CD4-positive, alpha-beta T cell treated with Interferon gamma for 1 hour (primary cell): ENCODE data around the gene GBP4.
"Not testable (repeated sequence)": the region's sequence is repeated elsewhere in the genome, so short reads cannot be mapped to it uniquely, and the experiment has no call there.

ENCODE experiments used
- DNase-seq: peaks from one replicate; pipeline ENCODE4 v3.0.0-alpha.2; 2020

The GBP4 gene

GRCh38 chr1:89198491-89199072 is at the start of gene GBP4:
GBP4 (minus strand) TSS chr1:89198942; CDS start chr1:89198834, 108 bp downstream.
- DNase-seq = peak; percentile 58

GRCh38 chr1:89243046-89243445 is 44.3 kb upstream of the GBP4 start:
- no peak for DNase-seq

- DNase-seq = no peak
These were observed 22.6 kb upstream of the GBP4 start for GRCh38 chr1:89221341-89221740.

DNA sequence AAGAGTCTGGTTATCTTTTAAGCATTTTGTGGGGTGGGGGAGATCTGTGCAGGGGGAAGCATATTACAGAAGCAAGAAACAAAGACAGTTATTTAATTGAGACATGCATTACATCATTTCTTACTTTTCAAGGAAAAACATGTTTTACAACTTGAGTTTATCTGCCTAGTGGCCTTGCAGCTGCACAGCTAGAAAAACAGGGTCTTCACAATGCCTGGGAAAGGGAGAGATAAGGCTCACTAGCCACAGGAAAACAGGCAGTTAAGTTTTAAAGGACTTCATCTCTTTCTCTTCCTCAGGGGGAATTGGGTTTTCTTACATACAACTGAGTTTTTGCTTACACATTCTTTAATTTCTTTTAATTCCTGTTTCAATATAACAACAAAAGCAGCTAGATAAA is 21.1 kb upstream of the GBP4 start:
- DNase-seq = not testable (repeated sequence)

- DNase-seq = not testable (repeated sequence)
These were observed 20.2 kb upstream of the GBP4 start for GRCh38 chr1:89218941-89219340.

DNA sequence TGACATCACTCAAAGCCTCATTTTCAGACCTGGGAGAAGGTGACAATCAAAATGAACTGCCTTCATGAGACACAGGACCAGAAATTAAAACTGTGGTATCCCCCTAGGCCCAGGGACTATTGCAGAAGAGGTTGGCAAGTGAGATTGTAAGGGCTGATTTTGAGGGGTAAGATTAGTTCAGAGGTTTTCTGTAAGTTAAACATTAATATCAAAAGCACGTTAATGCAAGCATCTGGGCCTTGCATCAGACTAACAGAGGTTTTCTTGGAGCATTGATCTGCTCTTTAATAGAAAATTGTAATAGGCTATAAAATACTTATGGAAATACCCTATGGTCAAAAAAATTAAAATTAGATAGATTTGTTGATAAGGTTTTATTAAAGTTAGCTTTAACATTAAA is 14.6 kb upstream of the GBP4 start:
- DNase-seq = no peak

GRCh38 chr1:89211035-89211634 is 12.4 kb upstream of the GBP4 start:
- no peak for DNase-seq

DNA sequence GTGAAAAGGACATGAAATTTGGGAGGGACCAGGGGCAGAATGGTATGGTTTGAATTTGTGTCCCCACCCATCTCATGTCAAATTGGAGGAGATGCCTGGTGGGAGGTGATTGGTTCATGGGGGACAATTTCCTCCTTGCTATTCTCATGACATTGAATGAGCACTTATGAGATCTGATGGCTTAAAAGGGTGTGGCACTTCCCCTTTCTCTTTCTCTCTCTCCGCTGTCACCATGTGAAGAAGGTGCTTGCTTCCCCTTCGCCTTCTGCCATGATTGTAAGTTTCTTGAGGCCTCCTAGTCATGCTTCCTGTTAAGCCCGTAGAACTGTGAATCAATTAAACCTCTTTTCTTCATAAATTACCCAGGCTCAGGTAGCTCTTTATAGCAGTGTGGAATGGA is 7.6 kb upstream of the GBP4 start:
- DNase-seq = no peak

GRCh38 chr1:89203166-89203565 is 4.4 kb upstream of the GBP4 start:
- no peak for DNase-seq

GRCh38 chr1:89201106-89201794 is 2.5 kb upstream of the GBP4 start:
- peak; percentile 19 for DNase-seq

GRCh38 chr1:89200663-89201062 is 1.9 kb upstream of the GBP4 start:
- no peak for DNase-seq

GRCh38 chr1:89199525-89200031 is 836 bp upstream of the GBP4 start:
- no peak for DNase-seq

- DNase-seq = no peak
These were observed 661 bp downstream of the GBP4 start for GRCh38 chr1:89198081-89198480.

DNA sequence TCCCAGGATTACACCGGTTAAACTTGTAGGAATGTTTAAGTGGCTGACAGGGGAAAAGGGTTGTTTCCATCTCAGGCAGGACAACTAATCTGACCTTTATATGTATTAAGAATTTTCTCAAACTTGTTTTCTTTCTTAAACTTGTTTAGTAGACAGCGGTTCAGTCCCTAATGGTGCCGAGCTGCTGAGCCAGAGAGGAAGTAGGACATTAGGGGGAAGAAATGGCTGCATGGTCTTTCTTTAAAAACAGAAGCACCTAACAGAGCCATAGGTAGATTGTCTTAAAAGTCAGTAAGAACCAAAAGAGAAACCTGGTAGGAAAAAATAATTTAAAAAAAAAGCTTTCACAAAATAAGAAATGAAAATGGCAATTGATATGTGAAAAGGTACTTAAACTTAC is 3.3 kb downstream of the GBP4 start:
- DNase-seq = no peak

DNA sequence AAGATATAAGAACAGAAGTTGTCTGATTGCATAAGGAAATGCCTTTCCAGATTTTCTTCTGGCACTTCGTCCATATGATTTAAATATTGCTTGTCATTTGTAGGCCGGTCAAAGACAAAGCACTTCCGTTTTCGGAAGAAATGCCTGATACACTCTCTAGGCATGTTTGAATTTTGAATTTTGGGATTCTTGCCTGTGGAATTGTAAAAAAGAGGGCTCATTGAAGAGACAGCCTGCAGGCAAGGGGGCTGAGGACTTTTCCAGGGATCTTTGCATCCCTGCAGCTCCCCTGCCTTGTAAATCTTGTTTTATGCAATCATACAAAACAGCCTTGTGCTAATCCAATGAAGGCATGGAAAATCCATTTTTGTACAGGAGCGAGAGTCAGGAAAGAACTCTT is 7.4 kb downstream of the GBP4 start:
- no peak for DNase-seq

- no peak for DNase-seq
These were observed 8.7 kb downstream of the GBP4 start for GRCh38 chr1:89190017-89190416.

DNA sequence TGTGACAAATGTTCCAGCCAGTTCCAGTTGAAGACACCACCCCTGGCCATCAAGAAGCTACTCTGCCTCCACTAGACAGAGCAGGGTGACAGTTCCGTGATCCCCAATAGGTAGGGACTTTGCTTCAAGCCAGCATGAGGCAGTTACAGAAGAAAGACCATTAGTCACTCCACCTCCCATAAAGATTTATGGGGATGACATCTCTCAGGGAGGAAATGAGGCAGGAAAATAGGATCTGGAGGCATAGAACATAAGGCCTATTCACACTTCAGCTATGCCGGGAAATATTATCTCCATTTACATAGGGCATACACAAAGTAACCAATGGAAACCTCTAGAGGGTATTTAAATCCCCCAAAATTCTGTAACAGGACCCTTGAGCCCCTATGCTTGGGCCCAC is 19.4 kb downstream of the GBP4 start:
- no peak for DNase-seq

- no peak for DNase-seq
These were observed 21.8 kb downstream of the GBP4 start for GRCh38 chr1:89176971-89177370.

DNA sequence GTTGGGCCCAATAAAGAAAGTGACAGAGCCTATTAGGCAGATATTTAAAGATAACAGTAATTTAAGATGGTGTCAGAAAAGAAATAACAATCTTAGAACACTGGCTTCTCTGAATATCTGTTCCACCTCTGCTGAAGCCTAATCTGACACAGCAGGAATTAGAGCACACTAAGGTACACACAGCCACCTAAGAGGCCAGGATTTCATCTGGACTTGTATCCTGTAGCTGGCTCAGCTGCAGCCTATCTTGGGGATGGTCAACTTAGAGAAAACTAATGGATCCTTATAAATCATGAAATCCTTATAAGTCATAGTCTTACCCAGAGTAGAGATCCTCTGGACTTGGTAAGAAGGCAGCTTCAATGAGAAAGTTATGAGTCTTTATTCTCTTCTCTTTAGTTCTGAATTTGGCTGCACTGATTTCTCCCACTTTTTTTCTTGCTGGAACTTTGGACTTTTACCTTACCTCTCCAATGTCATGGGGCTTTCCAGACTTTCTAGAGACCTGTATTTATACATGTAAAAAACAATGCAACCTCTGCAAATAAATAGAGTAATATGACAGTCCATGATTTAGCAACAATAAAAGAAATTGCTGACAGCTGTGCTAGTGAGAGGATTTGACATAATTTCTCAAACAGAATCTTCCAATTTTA is 23.0 kb downstream of the GBP4 start, which contains the start of gene GBP7:
GBP7 (minus strand) TSS at position 403 of the 656 bp plus-strand sequence. CDS start 4,068 bp downstream, outside the sequence.
- no peak for DNase-seq

DNA sequence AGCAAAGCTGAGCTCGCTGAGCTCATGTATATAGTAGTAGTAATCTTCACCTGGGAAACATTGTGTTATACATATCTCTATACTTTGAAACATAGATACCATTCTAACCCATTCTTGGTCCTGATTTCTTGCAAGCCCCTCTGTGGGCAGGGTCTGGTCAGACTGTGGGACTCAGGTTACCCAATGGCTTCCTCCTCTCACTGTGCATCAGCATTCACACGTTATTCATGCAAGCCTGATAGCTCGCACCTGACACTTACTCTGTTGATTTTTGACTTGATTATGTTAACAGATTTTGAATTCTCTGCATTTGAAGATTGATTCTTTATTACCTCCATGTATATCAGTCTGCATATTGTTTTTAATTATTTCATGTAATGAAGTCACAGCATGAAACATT is 24.3 kb downstream of the GBP4 start:
- no peak for DNase-seq

GRCh38 chr1:89172468-89173143 is 26.1 kb downstream of the GBP4 start:
- DNase-seq = no peak

GRCh38 chr1:89171067-89171438 is 27.7 kb downstream of the GBP4 start:
- no peak for DNase-seq
